HCT116 (cell line): Measurements from ENCODE around the gene WDR88.

Experiments
- ATF3 ChIP-seq: IDR thresholded peaks from 2 replicates; pipeline ENCODE4 v1.6.1; 2012
- EZH2 ChIP-seq: fragments of 200-600 bp; sonication (generic); IDR thresholded peaks from 2 replicates; pipeline ENCODE4 v1.6.1; 2017; ENCODE audit warnings: antibody characterized with exemption, mixed run types
- POLR2A ChIP-seq: IDR thresholded peaks from 2 replicates; pipeline ENCODE4 v1.7.0; 2011; ENCODE audit warnings: borderline replicate concordance; ENCODE audit not compliant: insufficient read depth, insufficient read length; ENCODE audit errors: extremely low read depth
- POLR2AphosphoS5 ChIP-seq: IDR thresholded peaks from 2 replicates; pipeline ENCODE4 v1.6.1; 2011; ENCODE audit warnings: mild to moderate bottlenecking, low read depth, low read length, moderate library complexity
- SP1 ChIP-seq: IDR thresholded peaks from 2 replicates; pipeline ENCODE4 v1.6.1; 2012; ENCODE audit warnings: low read depth
- SRF ChIP-seq: IDR thresholded peaks from 2 replicates; pipeline ENCODE4 v1.6.1; 2012; ENCODE audit warnings: low read depth
- YY1 ChIP-seq: IDR thresholded peaks from 2 replicates; pipeline ENCODE4 v1.6.1; 2011; ENCODE audit warnings: low read length, low read depth, moderate library complexity, mild to moderate bottlenecking; ENCODE audit not compliant: insufficient replicate concordance; ENCODE audit errors: extremely low read depth
- ZNF274 ChIP-seq: fragments of 200-500 bp; sonication (Bioruptor generic); IDR thresholded peaks from 2 replicates; pipeline ENCODE4 v1.6.1; 2014; ENCODE audit warnings: mild to moderate bottlenecking, low read depth, low read length, inconsistent platforms
- TF ChIP-seq, protein P1 (sequence below): IDR thresholded peaks from 2 replicates; pipeline ENCODE4 v1.6.1; 2012; ENCODE audit warnings: low read depth
- TF ChIP-seq, protein P2 (sequence below), 3 experiments: fragments of 200-600 bp in 1 of 3; sonication (generic) in 1 of 3; IDR thresholded peaks in 2 of 3; conservative IDR thresholded peaks in 1 of 3; 2 replicates each; pipeline ENCODE4 v1.5.1; 2012 to 2017; ENCODE audit warnings: low read depth in 2 of 3, low read length in 2 of 3, antibody characterized with exemption in 1 of 3, borderline replicate concordance in 1 of 3, control low read depth in 1 of 3, mild to moderate bottlenecking in 1 of 3, mixed read lengths in 1 of 3, mixed run types in 1 of 3, moderate library complexity in 1 of 3; ENCODE audit not compliant: insufficient read depth in 1 of 3

DNA sequence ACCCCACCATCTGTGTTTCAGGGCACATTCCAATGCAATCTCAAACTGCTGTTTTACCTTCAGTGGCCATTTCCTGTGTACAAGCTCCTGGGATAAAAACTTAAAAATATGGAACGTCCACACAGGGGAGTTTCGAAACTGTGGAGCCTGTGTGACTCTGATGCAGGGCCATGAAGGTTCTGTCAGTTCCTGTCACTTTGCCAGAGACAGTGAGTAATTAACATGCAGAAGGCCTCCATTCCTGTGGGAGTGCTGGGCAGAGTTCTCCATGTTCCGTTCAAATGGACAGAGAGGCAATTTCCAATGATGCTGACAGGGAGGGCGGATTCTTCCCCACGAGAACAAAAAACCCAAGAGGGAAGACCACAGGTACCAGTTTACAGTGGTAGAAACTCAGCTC, 24.4 kb downstream of the WDR88 start:
- TF ChIP-seq, protein P1, sequence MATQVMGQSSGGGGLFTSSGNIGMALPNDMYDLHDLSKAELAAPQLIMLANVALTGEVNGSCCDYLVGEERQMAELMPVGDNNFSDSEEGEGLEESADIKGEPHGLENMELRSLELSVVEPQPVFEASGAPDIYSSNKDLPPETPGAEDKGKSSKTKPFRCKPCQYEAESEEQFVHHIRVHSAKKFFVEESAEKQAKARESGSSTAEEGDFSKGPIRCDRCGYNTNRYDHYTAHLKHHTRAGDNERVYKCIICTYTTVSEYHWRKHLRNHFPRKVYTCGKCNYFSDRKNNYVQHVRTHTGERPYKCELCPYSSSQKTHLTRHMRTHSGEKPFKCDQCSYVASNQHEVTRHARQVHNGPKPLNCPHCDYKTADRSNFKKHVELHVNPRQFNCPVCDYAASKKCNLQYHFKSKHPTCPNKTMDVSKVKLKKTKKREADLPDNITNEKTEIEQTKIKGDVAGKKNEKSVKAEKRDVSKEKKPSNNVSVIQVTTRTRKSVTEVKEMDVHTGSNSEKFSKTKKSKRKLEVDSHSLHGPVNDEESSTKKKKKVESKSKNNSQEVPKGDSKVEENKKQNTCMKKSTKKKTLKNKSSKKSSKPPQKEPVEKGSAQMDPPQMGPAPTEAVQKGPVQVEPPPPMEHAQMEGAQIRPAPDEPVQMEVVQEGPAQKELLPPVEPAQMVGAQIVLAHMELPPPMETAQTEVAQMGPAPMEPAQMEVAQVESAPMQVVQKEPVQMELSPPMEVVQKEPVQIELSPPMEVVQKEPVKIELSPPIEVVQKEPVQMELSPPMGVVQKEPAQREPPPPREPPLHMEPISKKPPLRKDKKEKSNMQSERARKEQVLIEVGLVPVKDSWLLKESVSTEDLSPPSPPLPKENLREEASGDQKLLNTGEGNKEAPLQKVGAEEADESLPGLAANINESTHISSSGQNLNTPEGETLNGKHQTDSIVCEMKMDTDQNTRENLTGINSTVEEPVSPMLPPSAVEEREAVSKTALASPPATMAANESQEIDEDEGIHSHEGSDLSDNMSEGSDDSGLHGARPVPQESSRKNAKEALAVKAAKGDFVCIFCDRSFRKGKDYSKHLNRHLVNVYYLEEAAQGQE = no peak
- TF ChIP-seq YY1 (no peak), EZH2 (no peak), POLR2A (no peak), POLR2AphosphoS5 (no peak), ATF3 (no peak), SP1 (no peak), SRF (no peak), ZNF274 (no peak)
- TF ChIP-seq, protein P2, sequence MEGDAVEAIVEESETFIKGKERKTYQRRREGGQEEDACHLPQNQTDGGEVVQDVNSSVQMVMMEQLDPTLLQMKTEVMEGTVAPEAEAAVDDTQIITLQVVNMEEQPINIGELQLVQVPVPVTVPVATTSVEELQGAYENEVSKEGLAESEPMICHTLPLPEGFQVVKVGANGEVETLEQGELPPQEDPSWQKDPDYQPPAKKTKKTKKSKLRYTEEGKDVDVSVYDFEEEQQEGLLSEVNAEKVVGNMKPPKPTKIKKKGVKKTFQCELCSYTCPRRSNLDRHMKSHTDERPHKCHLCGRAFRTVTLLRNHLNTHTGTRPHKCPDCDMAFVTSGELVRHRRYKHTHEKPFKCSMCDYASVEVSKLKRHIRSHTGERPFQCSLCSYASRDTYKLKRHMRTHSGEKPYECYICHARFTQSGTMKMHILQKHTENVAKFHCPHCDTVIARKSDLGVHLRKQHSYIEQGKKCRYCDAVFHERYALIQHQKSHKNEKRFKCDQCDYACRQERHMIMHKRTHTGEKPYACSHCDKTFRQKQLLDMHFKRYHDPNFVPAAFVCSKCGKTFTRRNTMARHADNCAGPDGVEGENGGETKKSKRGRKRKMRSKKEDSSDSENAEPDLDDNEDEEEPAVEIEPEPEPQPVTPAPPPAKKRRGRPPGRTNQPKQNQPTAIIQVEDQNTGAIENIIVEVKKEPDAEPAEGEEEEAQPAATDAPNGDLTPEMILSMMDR (IDR thresholded peaks at IDR 0.05 in 2 of 3, conservative IDR thresholded peaks at IDR 0.05 in 1 of 3; ENCODE audit: borderline replicate concordance in 1 of 3, insufficient read depth in 1 of 3, low read depth in 2 of 3, low read length in 2 of 3) = no peak
